ENCODE data around the gene EXD3. TPM values are rescaled to one million over a fixed set of nuclear protein-coding genes. Genes with fewer than 3 reads are reported as not detected.
A peak's percentile ranks its signal among the peaks of the same experiment; 100 is the strongest.

The EXD3 gene
- total and polyA plus RNA-seq, 9 of the 15 experiments (the other 6 are each of a cell fraction or from before 2014, with no cell fraction given) = 0.29 to 12.5 (median 3.9) TPM

DNA sequence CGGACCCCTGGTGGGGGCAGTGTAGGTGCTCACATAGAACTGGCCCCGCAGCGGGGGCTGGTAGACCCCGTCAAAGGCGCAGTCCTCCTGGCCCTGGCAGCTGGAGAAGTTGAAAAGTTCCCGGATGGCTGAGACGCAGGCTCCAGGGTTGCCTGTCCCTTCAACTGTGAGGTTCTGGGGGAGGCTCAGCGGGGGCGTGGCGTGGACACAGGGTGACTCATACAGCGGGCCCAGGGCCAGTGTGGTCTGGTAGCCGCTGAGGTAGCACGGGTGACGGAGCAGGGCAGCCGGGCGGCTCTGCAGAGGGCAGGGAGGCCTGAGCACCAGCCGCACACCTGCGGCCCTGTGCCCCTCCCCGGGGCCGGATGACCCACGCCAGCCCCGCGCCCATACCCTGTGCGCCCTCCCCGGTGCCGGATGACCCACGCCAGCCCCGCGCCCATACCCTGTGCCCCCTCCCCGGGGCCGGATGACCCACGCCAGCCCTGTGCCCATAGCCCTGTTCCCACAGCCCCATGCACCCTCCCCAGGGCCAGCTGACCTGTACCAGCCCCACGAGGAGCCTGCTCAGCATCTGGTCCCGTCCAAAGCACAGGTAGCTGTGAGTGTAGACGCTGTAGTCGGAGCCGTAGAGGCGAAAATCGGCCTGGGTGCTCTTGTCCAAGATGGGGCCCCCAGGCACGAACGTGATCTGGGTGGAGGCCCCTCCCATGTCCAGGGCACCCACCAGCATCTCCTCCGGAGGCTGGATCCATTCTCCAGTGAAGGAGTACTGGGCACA is 13.2 kb upstream of the EXD3 start (continued):
- TF ChIP-seq THAP12 (CRISPR knock-in tag; IDR thresholded peaks at IDR 0.05) (no peak), RBBP5 (IDR thresholded peaks at IDR 0.05; ENCODE audit: borderline replicate concordance, insufficient read depth, low read length, poor library complexity, severe bottlenecking) (no peak), PHB (CRISPR knock-in tag; IDR thresholded peaks at IDR 0.05) (no peak), FOXJ3 (CRISPR knock-in tag; IDR thresholded peaks at IDR 0.05) (no peak), ZNF408 (CRISPR knock-in tag; IDR thresholded peaks at IDR 0.05; ENCODE audit: low read depth) (no peak), NFRKB (IDR thresholded peaks at IDR 0.05; ENCODE audit: low read depth) (no peak), MCM5 (IDR thresholded peaks at IDR 0.05; ENCODE audit: low read depth) (no peak), SRSF7 (optimal IDR thresholded peaks at IDR 0.05; ENCODE audit: low read depth, low read length) (no peak), PHF8 (IDR thresholded peaks at IDR 0.05; ENCODE audit: borderline replicate concordance, low read length) (peak; percentile 46; the same call in 1 of the 2 replicates), NRF1 (conservative IDR thresholded peaks at IDR 0.05 in 1 of 2, IDR thresholded peaks at IDR 0.05 in 1 of 2) (peak; percentile 59 to 70), ZNF507 (tag; conservative IDR thresholded peaks at IDR 0.05) (no peak), EZH2 (IDR thresholded peaks at IDR 0.05; ENCODE audit: borderline replicate concordance, low read depth, low read length) (no peak), POLR2A (conservative IDR thresholded peaks at IDR 0.05) (peak; percentile 44; the same call in 1 of the 2 replicates), XRCC4 (IDR thresholded peaks at IDR 0.05; ENCODE audit: extremely low read depth, insufficient read depth, insufficient read length) (no peak), ARNT (IDR thresholded peaks at IDR 0.05) (no peak), ZNF175 (CRISPR knock-in tag; IDR thresholded peaks at IDR 0.05; ENCODE audit: low read depth) (no peak), FOXO4 (CRISPR knock-in tag; IDR thresholded peaks at IDR 0.05) (no peak), MITF (IDR thresholded peaks at IDR 0.05) (no peak), DDX20 (tag; IDR thresholded peaks at IDR 0.05; ENCODE audit: low read depth) (no peak)
- TF ChIP-seq, protein P1, sequence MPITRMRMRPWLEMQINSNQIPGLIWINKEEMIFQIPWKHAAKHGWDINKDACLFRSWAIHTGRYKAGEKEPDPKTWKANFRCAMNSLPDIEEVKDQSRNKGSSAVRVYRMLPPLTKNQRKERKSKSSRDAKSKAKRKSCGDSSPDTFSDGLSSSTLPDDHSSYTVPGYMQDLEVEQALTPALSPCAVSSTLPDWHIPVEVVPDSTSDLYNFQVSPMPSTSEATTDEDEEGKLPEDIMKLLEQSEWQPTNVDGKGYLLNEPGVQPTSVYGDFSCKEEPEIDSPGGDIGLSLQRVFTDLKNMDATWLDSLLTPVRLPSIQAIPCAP (CRISPR knock-in tag; IDR thresholded peaks at IDR 0.05; ENCODE audit: borderline replicate concordance) = no peak
- TF ChIP-seq, protein P2, sequence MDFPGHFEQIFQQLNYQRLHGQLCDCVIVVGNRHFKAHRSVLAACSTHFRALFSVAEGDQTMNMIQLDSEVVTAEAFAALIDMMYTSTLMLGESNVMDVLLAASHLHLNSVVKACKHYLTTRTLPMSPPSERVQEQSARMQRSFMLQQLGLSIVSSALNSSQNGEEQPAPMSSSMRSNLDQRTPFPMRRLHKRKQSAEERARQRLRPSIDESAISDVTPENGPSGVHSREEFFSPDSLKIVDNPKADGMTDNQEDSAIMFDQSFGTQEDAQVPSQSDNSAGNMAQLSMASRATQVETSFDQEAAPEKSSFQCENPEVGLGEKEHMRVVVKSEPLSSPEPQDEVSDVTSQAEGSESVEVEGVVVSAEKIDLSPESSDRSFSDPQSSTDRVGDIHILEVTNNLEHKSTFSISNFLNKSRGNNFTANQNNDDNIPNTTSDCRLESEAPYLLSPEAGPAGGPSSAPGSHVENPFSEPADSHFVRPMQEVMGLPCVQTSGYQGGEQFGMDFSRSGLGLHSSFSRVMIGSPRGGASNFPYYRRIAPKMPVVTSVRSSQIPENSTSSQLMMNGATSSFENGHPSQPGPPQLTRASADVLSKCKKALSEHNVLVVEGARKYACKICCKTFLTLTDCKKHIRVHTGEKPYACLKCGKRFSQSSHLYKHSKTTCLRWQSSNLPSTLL (IDR thresholded peaks at IDR 0.05) = no peak
